ENCODE data around the gene METTL2A. TPM values are rescaled to one million over a fixed set of nuclear protein-coding genes. Genes with fewer than 3 reads are reported as not detected.
"Not testable (repeated sequence)": the region's sequence is repeated elsewhere in the genome, so short reads cannot be mapped to it uniquely, and the experiment has no call there.

METTL2A gene

GRCh38 chr17:62496344-62496743, 72.6 kb downstream of the METTL2A start:
- H3K4me2 ChIP-seq (ENCODE audit: low read length); H3K36me3 ChIP-seq (ENCODE audit: insufficient read depth, low read length); H3K4me1 ChIP-seq (ENCODE audit: control insufficient read depth, insufficient read depth, low read length); H3K9ac ChIP-seq (ENCODE audit: low read depth, low read length); H3K27me3 ChIP-seq (ENCODE audit: control insufficient read depth, insufficient read depth, low read length); H3K9me3 ChIP-seq (replicated peaks; ENCODE audit: low read length); H3K4me3 ChIP-seq (ENCODE audit: low read length): not testable (repeated sequence)

DNA sequence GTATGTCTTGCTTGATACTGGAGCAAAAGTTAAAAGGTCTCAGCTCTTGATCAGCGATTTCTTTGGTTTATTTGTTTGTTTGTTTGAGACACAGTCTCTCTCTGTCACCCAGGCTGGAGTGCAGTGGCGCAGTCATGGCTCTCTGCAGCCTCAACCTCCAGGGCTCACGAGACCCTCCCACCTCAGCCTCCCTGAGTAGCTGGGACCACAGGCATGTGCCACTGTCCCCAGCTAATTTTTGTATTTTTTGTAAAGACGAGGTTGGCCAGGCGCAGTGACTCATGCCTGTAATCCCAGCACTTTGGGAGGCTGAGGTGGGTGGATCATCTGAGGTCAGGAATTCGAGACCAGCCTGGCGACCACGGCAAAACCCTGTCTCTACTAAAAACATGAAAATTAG, 75.1 kb downstream of the METTL2A start:
- H3K36me3 ChIP-seq (ENCODE audit: insufficient read depth, low read length); H3K4me1 ChIP-seq (ENCODE audit: control insufficient read depth, insufficient read depth, low read length); H3K9ac ChIP-seq (ENCODE audit: low read depth, low read length); H3K4me2 ChIP-seq (ENCODE audit: low read length); H3K27me3 ChIP-seq (ENCODE audit: control insufficient read depth, insufficient read depth, low read length); H3K4me3 ChIP-seq (ENCODE audit: low read length); H3K9me3 ChIP-seq (replicated peaks; ENCODE audit: low read length): not testable (repeated sequence)

Small RNA genes within 50 kb of the gene (small RNA-seq; reads per million reads assigned to genes)
- gene RNU7-52P: not detected

Data from skeletal muscle satellite cell (primary cell).